ENCODE measurements around the gene TYW1B.
"Not testable (repeated sequence)": the region's sequence is repeated elsewhere in the genome, so short reads cannot be mapped to it uniquely, and the experiment has no call there.

Gene TYW1B

DNA sequence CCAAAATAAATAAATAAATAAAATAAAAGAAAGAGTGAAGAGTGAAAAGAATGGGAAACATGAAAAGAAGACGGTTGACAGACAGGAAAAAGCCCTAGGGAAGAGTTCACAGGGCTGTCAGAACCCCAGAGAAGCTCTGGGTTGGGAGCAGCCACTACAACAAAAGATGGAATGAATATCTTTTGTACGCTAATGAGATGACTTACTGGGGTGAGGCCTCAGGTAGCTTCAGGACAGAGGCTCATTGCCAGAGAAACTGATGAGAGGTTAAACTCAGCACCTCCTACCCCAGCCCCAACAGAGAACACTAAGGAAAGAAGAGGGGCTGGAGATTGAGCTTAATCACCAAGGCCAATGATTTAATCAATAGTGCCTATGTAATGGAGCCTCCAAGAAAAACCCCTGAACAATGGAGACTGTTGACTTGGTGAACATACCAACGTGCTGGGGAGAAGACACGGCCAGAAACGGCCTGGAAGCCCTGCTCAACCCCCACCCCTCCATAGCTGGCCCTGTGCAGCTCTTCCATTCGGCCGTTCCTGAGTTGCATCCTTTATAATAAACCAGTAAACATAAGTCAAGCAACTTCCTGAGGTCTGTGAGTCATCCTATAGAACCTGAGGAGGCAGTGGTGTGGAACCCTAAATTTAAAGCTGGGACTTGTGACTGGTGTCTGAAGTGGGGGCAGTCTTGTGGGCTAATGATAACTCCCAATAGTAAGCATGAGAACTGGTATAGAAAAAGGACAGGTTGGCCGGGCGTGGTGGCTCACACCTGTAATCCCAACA lies 11.4 kb downstream of the TYW1B start:
- DNase-seq (ENCODE audit: low read depth, low spot score) = not testable (repeated sequence)

DNA sequence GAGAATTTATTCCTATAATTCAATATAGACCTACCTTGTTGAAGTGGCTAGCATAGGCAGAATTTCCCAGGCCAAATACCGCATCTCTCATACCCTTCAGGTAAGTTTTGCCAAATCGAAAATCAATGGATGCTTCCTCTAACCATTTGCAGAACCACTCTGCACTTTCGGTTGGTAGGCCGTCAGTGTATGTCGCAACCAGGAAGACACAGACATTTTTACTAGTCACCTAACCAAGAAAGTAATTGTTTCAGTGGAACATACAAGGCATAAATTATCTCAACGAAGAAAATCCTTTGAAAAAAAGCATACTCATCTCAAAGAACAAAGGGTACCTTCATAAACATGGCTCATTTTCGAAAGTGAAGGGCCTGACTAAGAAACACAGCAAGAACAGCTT lies 17.6 kb downstream of the TYW1B start:
- DNase-seq (ENCODE audit: low read depth, low spot score) = not testable (repeated sequence)

DNA sequence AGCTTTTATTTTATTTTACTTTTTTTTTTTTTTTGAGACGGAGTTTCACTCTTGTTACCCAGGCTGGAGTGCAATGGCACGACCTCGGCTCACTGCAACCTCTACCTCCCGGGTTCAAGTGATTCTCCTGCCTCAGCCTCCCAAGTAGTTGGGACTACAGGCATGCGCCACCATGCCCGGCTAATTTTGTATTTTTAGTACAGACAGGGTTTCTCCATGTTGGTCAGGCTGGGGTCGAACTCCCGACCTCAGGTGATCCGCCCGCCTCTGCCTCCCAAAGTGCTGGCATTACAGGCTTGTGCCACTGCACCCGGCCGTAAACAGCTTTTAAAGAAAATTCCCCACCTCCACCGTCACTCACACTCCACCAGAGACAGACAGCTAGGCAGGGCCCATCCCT lies 19.5 kb downstream of the TYW1B start:
- not testable (repeated sequence) for DNase-seq (ENCODE audit: low read depth, low spot score)

DNA sequence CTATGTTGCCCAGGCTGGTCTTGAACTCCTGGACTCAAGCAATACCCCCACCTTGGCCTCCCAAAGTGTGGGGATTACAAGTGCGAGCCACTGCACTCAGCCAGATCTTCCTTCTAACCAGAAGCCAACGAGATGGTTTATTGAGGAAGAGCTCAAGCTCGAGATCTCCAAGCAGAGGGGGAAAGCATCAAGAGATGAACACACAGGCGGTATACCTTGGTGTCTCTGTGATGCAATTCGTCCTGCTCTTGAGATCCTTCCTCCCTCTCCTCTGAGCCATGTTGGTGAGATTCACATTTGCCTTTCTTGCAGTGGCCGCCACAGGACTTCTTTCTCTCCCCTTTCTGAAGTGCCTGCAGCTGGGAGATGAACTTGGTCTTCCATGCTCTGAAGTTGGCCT lies 21.1 kb downstream of the TYW1B start:
- DNase-seq (ENCODE audit: low read depth, low spot score) = not testable (repeated sequence)

DNA sequence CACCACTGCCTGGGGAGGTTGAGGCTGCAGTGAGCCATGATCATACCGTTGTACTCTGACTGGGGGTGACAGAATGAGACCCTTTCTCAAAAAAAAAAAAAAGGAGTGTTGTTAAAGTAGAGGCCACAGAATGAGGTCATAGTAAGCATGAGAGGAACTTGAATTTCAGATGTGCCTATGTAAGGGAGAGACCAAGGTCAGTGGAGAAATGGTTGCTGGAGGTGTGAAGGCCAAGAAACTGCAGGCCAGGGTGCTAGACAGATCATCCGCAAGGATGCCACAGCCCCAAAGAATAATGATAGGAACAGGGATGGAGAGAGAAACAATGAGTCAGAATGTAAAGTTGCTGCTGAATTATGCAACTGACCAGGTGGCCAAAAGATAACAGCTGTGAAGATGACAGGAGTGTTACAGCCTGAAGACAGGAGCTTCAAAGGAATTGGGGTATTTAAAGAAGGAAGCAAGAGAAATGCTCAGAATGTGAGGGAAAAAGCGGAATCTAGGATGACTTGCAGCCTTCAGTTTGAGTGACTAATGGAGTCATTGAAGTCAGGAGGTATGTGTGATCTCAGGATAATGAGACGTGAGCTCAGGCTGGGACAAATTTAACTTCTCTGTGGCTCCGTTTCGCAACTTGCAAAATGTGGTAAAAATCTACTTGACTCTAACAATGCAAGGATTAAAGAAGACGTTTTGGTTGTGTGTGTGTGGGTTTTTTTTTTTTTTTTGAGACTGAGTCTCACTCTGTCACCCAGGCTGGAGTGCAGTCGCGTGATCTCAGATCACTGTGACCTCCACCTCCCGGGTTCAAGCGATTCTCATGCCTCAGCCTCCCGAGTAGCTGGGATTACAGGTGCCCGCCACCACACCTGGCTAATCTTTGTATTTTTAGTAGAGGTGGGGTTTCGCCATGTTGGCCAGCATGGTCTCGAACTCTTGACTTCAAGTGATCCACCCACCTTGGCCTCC lies 22.2 kb downstream of the TYW1B start:
- DNase-seq (ENCODE audit: low read depth, low spot score) = peak; percentile 56

DNA sequence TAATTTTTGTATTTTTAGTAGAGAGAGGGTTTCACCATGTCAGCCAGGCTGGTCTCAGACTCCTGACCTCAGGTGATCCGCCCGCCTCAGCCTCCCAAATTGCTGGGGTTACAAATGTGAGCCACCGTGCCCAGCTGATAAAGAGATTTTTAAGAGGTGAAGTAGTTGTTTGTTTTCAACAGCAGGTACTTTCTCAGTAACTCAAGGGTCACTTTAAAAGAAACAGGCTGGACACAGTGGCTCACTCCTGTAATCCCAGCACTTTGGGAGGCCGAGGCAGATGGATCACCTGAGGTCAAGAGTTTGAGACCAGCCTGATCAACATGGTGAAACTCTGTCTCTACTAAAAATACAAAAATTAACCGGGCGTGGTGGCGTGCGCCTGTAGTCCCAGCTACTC lies 24.2 kb downstream of the TYW1B start:
- not testable (repeated sequence) for DNase-seq (ENCODE audit: low read depth, low spot score)

DNA sequence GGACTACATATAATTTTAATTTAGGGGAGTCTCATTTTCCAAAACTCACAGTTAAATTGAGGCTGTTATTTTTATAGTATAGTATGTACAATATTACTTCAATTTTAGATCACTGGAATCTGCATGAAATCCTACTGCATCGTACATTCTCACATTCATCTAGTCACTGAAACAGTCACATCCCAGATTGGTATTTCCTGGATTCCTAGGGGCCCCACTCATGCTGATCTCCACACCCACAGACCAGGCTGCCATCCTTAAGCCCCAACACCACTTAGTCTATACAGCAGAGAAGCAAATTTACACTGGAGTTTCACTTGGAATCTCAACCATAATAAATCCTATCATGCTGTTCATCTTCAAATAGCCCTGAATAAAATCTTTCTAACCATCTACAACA lies 26.4 kb downstream of the TYW1B start:
- peak; percentile 35 for DNase-seq (ENCODE audit: low read depth, low spot score)

DNA sequence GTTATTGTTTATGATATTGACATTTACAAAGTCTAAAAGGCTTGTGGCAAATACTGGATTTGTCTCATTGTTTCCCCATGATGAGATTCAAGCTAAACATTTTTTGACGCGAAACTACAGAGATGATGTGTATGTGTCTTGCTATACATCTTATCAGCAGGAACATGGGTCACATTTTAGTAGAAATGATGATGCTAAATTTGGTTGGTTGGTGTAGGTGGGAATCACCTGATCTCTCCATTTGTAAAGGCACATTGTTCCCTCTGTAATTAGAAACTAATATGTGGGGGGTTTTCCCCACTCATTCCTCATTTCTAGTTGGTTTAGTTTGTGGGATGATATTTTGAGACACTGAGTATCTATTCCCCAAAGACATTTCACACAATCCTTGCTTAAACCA lies 32.6 kb downstream of the TYW1B start:
- DNase-seq (ENCODE audit: low read depth, low spot score) = not testable (repeated sequence)

DNA sequence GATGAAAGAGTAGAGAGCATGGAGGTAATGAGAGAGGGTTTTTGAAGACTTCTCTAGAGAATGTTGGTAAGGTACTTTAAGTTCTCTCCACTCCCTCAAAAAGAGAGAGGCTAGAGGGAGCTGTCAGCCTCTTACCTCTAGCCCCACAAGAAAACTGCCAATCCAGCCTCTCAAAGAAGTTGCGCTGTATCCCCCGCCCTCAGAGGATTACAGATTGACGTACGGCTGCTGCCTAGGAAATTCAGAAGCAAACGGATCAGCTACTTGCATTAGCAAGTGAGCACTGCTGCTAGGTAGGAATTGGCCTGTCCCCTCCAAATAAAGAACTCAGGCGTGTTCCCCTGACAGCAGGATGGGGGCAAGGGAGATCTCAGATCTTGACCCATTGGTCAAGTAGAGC lies 34.2 kb downstream of the TYW1B start:
- DNase-seq (ENCODE audit: low read depth, low spot score) = no peak

DNA sequence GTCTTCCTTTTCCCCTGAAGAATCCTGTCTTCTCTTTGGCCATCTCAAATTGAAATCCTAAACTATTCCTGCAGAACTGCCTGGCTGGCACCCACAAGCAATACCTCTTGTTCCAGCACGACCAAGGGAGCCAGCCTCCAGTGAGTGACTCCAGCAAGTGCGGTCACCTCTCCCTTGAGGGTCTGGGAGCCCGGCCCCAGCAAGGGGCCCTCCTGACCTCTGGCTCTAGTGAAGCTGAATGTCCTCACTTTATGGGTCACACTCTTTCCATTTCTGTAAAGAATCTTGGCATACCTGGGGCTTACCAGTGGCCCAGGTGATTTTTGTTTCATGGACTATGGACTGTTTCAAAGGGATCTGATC lies 37.3 kb downstream of the TYW1B start:
- not testable (repeated sequence) for DNase-seq (ENCODE audit: low read depth, low spot score)

DNA sequence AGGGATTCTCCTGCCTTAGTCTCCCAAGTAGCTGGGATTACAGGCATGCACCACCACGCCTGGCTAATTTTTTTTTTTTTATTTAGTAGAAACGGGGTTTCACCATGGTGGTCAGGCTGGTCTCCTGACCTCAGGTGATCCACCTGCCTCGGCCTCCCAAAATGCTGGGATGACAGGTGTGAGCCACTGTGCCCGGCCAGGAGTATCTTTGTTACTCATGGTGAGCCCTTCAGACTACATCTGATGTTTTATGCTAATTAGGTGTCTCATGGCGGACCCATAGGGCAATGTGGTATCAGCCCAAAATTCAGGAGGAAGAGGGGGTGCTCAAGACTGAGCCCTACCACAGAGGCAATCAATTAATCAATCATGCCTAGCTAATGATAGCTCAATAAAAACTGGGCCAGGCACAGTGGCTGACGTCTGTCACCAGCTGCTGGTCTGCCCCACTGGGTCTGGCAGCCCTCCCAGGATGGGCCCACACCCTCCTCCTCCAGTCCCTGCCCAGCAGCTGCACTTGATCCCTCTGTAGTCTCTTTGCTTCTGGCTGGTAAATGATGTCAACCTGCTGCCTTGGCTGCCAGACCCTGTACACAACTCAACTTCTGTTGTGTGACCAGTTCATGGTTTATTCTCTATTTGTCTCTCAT lies 37.8 kb downstream of the TYW1B start:
- DNase-seq (ENCODE audit: low read depth, low spot score) = not testable (repeated sequence)

DNA sequence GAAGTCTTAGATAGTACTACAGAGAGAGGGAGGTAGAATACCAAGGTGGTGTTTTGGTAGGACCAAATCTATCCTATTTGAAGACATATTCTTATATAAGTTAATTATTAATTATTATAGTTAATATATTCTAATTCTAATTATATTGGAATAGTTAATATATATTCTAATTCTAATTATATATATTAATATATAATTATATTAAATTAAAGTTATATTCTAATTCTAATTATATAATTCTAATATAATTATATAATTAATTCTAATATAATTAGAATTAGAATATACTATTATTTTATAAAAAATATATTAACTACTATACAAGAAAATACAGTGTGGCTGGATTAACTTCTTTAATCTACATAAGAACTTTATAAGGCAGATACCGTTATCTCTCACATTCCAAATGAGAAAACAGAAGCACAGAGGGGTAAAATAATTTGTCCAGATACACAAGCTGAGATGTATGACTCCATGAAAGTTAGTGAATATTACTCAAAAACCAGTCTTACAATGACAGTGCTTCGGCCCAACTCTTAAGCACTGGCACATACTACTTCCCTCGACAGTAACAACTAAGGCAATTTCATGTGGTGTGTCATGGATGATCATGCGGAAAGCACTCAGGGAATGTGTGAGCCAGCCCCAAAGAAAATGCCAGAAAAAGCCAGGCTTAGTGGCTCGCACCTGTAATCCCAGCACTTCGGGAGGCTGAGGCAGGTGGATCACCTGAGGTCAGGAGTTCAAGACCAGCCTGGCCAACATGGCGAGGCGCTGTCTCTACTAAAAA lies 42.6 kb downstream of the TYW1B start:
- DNase-seq (ENCODE audit: low read depth, low spot score) = peak; percentile 48

DNA sequence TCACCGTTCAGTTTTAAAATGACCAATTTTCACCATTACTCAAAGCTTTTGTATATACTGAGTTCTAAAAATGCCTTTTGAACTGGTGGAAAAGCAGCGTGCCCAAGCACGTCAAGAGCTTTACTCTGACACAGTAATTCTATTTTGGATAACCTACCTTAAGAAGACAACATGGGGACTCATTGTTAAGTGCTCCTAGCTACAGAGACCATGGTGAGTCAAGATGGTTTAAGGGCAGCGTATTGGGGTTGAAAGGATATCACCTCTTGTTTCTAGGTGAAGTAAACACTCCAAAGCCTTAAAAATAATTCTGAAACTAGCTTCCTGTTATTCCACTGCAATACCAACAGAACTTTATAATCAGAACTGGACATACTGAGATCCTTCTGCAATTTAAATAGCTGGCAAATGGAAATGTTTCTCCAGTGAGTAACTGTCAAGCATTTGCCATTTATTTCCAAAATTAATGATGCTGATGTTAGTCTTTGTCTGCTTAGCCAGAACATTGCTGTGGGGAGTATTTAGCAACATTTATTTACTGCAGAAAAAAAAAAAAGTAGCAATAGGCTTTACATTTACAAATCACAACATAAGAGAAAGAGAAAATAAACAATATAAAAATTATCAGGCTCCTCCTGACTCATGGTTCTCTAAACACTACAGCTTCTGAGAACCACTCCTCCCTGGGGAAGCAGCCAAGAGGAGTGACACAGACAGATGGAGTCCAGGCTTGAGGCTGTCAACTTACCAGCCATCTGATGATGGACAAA lies 44.2 kb downstream of the TYW1B start:
- peak; percentile 67 for DNase-seq (ENCODE audit: low read depth, low spot score)

DNA sequence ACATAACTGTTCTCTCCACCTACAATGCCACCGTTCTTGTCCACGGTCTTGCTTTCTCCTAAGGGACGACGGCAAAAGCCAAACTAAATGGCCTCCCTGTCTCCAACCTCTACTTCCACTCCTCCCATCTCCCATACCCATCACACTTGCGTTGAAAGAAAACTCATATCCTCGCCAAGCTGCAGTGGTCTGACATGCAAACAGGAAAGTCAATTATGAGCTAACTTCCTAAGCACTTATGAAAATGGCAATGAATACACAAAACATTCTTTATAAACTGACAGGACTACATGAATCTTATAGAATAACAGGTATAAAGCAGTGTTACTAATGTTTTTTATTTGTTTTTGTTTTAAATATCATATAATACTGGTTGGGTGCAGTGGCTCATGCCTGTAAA lies 46.4 kb downstream of the TYW1B start:
- DNase-seq (ENCODE audit: low read depth, low spot score) = no peak

DNA sequence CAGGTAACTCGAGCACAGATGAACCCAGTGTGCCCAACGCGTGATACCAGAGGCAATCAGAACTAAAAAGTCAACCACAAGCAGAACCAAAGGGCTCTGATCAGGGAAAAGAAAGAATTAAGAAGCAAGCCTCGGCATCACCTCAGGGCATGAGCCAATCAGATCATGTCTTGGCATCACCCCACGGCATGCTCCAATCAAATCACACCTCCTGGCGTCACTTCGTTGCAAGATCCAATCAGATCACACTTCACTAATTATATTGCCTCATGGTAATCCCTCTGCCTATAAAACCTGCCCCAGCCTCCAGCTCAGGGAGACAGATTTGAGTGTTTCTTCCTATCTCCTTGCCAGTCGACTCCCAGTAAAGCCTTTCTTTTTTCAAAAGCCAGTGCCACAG lies 46.8 kb downstream of the TYW1B start:
- no peak for DNase-seq (ENCODE audit: low read depth, low spot score)

DNA sequence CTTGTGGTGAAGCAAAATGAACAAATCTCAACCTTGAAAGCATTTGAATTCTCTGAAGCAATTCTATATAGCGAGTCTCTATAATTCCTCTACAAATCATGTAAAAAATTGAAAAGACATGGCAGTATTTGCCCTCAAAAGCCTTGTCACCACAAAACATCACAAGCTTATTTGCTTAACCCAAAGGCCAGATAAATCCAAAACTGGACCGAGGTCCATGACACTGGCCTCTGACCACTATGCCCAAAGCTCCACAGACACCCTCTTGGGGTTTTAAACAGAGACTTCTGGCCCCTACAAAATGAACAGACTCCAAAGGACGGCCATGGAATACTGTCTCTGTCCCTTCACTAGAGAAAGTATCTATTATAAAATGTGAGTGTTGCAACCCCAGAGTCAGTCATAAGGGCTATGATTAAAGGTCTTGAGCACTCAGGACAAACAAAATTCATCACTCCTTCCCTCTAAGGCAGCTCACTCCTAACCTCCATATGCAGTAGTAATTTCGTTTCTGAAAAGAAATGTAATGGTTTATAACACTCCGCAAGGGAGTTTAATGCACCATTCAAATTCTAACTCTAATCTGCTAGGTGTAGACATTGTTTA lies 47.6 kb downstream of the TYW1B start:
- not testable (repeated sequence) for DNase-seq (ENCODE audit: low read depth, low spot score)

DNA sequence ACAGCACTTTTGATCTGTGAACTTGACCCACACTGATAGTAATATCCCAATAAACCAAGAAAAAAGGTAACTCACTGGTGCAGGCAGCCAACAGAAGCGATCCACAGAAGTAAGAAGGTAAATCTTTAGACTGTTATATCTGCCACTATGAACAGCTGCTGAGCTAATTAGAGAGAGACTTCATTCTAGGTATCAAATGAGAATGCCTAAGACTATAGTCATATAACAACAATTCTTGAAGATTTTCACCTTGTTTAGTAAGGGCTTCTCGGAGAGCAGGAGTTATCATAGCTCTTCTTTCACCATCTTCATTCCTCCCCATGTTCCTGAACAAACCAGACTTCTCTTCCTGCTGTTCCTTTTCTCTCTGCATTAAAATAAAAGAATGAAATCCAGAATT lies 50.8 kb downstream of the TYW1B start:
- DNase-seq (ENCODE audit: low read depth, low spot score) = not testable (repeated sequence)

DNA sequence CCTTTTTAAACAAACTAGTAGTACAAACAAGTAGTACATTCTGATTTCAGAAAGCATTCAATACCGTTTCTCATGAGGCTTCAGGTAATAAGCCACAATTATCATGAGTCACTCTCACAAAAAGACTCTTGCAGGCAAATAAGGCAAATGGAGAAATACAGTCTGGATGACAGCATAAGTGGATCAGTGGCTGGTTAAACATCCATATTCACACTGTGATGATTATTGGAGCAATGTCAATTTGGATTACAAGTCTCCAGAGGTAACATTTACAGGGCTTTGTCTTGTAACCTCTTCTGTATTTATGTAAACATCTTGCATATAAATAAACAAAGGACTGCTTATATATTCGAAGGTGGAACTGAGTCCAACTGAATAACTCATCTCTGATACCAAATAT lies 55.4 kb downstream of the TYW1B start:
- not testable (repeated sequence) for DNase-seq (ENCODE audit: low read depth, low spot score)

DNA sequence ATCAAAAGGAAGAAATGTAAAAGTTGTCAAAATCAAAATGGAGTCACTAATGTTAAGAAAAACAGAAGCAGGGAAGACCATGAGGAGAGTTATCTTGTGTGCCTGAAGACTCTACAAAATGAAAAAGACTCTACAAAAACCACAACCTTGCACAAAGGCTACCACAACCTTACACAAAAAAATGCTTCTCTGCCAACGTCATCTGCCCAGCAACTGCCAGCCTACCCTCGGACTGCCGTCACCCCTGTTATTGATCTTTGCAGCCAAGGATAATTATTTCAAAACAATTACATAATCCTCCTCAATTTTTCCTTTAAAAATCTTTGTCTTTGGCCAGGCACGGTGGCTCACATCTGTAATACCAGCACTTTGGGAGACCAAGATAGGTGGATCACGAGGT lies 61.0 kb downstream of the TYW1B start:
- not testable (repeated sequence) for DNase-seq (ENCODE audit: low read depth, low spot score)

DNA sequence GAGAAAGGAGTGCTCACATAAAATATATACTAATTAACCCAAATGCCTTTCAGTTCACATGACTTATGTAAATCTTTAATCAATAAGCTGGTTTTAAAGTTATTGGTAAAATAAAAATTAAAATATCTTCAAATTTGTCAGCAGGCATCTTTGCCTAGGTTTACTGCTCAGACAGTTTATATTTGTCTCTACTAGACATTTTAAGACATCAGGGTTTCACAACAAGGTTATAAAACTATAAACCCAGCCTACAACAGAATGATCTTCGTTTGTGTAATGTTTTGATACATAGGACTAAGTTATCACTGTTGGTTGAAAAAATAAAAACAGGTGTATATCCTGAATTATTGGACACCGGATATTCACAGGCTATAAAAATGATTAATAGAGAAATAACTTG lies 67.4 kb downstream of the TYW1B start:
- no peak for DNase-seq (ENCODE audit: low read depth, low spot score)
